ENCODE data around the gene SACM1L.
"Not testable (repeated sequence)": the region's sequence is repeated elsewhere in the genome, so short reads cannot be mapped to it uniquely, and the experiment has no call there.

SACM1L gene

GRCh38 chr3:45695166-45695565 lies 6.0 kb downstream of the SACM1L start:
- not testable (repeated sequence) for DNase-seq

GRCh38 chr3:45700570-45701073 lies 11.4 kb downstream of the SACM1L start:
- no peak for DNase-seq

GRCh38 chr3:45701172-45701867 lies 12.1 kb downstream of the SACM1L start:
- DNase-seq: no peak

GRCh38 chr3:45704301-45704943 lies 15.2 kb downstream of the SACM1L start:
- DNase-seq: no peak

GRCh38 chr3:45705839-45706808 lies 16.9 kb downstream of the SACM1L start:
- DNase-seq: no peak

- no peak for DNase-seq
Measured at GRCh38 chr3:45711931-45712330, 22.7 kb downstream of the SACM1L start.

- no peak for DNase-seq
Measured at GRCh38 chr3:45712434-45713110, 23.4 kb downstream of the SACM1L start.

- no peak for DNase-seq
Measured at GRCh38 chr3:45715945-45716344, 26.7 kb downstream of the SACM1L start.

GRCh38 chr3:45716790-45717336 lies 27.7 kb downstream of the SACM1L start:
- no peak for DNase-seq

GRCh38 chr3:45719655-45720487 lies 30.7 kb downstream of the SACM1L start:
- DNase-seq: no peak

- no peak for DNase-seq
Measured at GRCh38 chr3:45724911-45725310, 35.7 kb downstream of the SACM1L start.

- DNase-seq: no peak
Measured at GRCh38 chr3:45729614-45730013, 40.4 kb downstream of the SACM1L start.

GRCh38 chr3:45730409-45731154 lies 41.4 kb downstream of the SACM1L start:
- no peak for DNase-seq

GRCh38 chr3:45736707-45737106 lies 47.5 kb downstream of the SACM1L start:
- no peak for DNase-seq

- DNase-seq: no peak
Measured at GRCh38 chr3:45737234-45737633, 48.0 kb downstream of the SACM1L start.

- DNase-seq: no peak
Measured at GRCh38 chr3:45739991-45740390, 50.8 kb downstream of the SACM1L start.

- no peak for DNase-seq
Measured at GRCh38 chr3:45741247-45741646, 52.1 kb downstream of the SACM1L start.

GRCh38 chr3:45741742-45742460 lies 52.7 kb downstream of the SACM1L start:
- no peak for DNase-seq

- DNase-seq: no peak
Measured at GRCh38 chr3:45742461-45743089, 53.4 kb downstream of the SACM1L start.

Measured in central memory CD4-positive, alpha-beta T cell (primary cell).